HCT116 (cell line): ENCODE data around the gene HOXA2. TPM values are rescaled to one million over a fixed set of nuclear protein-coding genes. Genes with fewer than 3 reads are reported as not detected.

Experiments used
- ATAC-seq: fragments of 200-7000 bp; cut with Tn5 transposase; 2 replicates; pipeline ENCODE4 v1.9.1; 2020; ENCODE audit warnings: mild to moderate bottlenecking, moderate library complexity
- BruUV-seq: library from RNA; stranded (reverse); fragments of 400-500 nt; replicated peaks from 2 replicates; lab custom pipeline; 2021; lab: Mats Ljungman, UMichigan
- CTCF ChIA-PET: fragments of 300-600 bp; sonication (Branson Sonifier 250); formaldehyde crosslinking; loops from one replicate; lab custom pipeline; 2021; ENCODE audit warnings: antibody characterized with exemption; lab: Charles Lee
- POLR2A ChIA-PET: fragments of 300-600, 350-600 bp; sonication (Branson Sonifier 250); formaldehyde crosslinking; loops from one replicate; lab custom pipeline; 2021; ENCODE audit warnings: antibody characterized with exemption; lab: Charles Lee
- RAD21 ChIA-PET, 2 experiments: fragments of 300-600 bp; sonication (Branson Sonifier 250); formaldehyde crosslinking; loops; one replicate each; lab custom pipeline; 2023; ENCODE audit warnings: low total read pairs in 2 of 2; ENCODE audit not compliant: uncharacterized antibody in 2 of 2, unreplicated experiment in 2 of 2, low non-redundant PET in 1 of 2; lab: Charles Lee
- DNase-seq: peaks from one replicate; pipeline ENCODE4 v3.0.0-alpha.2; 2010; ENCODE audit warnings: low read depth, low spot score
- H2AFZ ChIP-seq: fragments of 200-600 bp; shearing (Covaris generic), sonication (generic); 2 replicates; pipeline ENCODE4 v1.6.1; 2017; ENCODE audit warnings: low read depth, mixed run types, mixed read lengths, antibody characterized with exemption, low read length; ENCODE audit not compliant: poor library complexity, severe bottlenecking
- H3K27ac ChIP-seq: 2 replicates; pipeline ENCODE4 v1.5.1; 2012; ENCODE audit warnings: low read depth, low read length
- H3K27me3 ChIP-seq: fragments of 200-600 bp; sonication (generic); 2 replicates; pipeline ENCODE4 v1.6.1; 2016; ENCODE audit warnings: mixed run types, low read length, mixed read lengths; ENCODE audit not compliant: insufficient read depth
- H3K36me3 ChIP-seq, 2 experiments: fragments of 200-500 bp in 1 of 2; fragments of 200-600 bp in 1 of 2; sonication (Bioruptor generic) in 1 of 2; sonication (generic) in 1 of 2; 2 replicates each; pipeline versions ENCODE4 v1.5.1 to v1.6.1; 2014 to 2016; ENCODE audit warnings: low read length in 2 of 2, inconsistent platforms in 1 of 2, mixed read lengths in 1 of 2, mixed run types in 1 of 2; ENCODE audit not compliant: insufficient read depth in 2 of 2, control insufficient read depth in 1 of 2
- H3K4me1 ChIP-seq, 2 experiments: fragments of 200-600 bp in 1 of 2; sonication (generic) in 1 of 2; 2 replicates each; pipeline versions ENCODE4 v1.5.1 to v1.6.1; 2012 to 2017; ENCODE audit warnings: low read length in 2 of 2, inconsistent platforms in 1 of 2, mild to moderate bottlenecking in 1 of 2, mixed read lengths in 1 of 2, mixed run types in 1 of 2, moderate library complexity in 1 of 2; ENCODE audit not compliant: insufficient read depth in 2 of 2, control insufficient read depth in 1 of 2
- H3K4me2 ChIP-seq: fragments of 200-600 bp; sonication (generic); 2 replicates; pipeline ENCODE4 v1.6.1; 2017; ENCODE audit warnings: mixed run types, low read length, mixed read lengths
- H3K4me3 ChIP-seq, 2 experiments: fragments of 200-600 bp in 1 of 2; sonication (generic) in 1 of 2; replicated peaks in 1 of 2; 2 replicates each; pipeline ENCODE4 v1.5.1; 2011 to 2016; ENCODE audit warnings: low read length in 2 of 2, control low read depth in 1 of 2, low read depth in 1 of 2, mild to moderate bottlenecking in 1 of 2, mixed read lengths in 1 of 2, mixed run types in 1 of 2
- H3K79me2 ChIP-seq: fragments of 200-600 bp; sonication (generic); 2 replicates; pipeline ENCODE4 v1.6.1; 2017; ENCODE audit warnings: mild to moderate bottlenecking, mixed run types, low read length, moderate library complexity, mixed read lengths; ENCODE audit not compliant: insufficient read depth
- H3K9ac ChIP-seq: fragments of 200-600 bp; sonication (generic); 2 replicates; pipeline ENCODE4 v1.6.1; 2016; ENCODE audit warnings: low read length, mixed read lengths
- H3K9me2 ChIP-seq: fragments of 200-600 bp; sonication (generic), shearing (Covaris generic); 2 replicates; pipeline ENCODE4 v1.6.1; 2017; ENCODE audit warnings: mixed run types, mild to moderate bottlenecking, moderate library complexity; ENCODE audit not compliant: insufficient read depth
- H3K9me3 ChIP-seq, 2 experiments: fragments of 200-500 bp in 1 of 2; fragments of 200-600 bp in 1 of 2; sonication (Bioruptor generic) in 1 of 2; sonication (generic) in 1 of 2; 2 replicates each; pipeline ENCODE4 v1.6.1; 2014 to 2017; ENCODE audit warnings: low read length in 2 of 2, mixed read lengths in 2 of 2, inconsistent platforms in 1 of 2, low read depth in 1 of 2, mild to moderate bottlenecking in 1 of 2, mixed run types in 1 of 2, moderate library complexity in 1 of 2; ENCODE audit not compliant: control insufficient read depth in 1 of 2, insufficient read depth in 1 of 2
- H4K20me1 ChIP-seq: fragments of 200-600 bp; sonication (generic), shearing (Covaris generic); 2 replicates; pipeline ENCODE4 v1.6.1; 2017; ENCODE audit warnings: mixed run types, mild to moderate bottlenecking, moderate library complexity; ENCODE audit not compliant: insufficient read depth
- ATF3 ChIP-seq: IDR thresholded peaks from 2 replicates; pipeline ENCODE4 v1.6.1; 2012
- EGR1 ChIP-seq: IDR thresholded peaks from 2 replicates; pipeline ENCODE4 v1.6.1; 2012; ENCODE audit warnings: low read depth
- ELF1 ChIP-seq: IDR thresholded peaks from 2 replicates; pipeline ENCODE4 v1.6.1; 2012; ENCODE audit warnings: low read depth, borderline replicate concordance
- FOSL1 ChIP-seq: IDR thresholded peaks from 2 replicates; pipeline ENCODE4 v1.6.1; 2012; ENCODE audit warnings: low read depth
- POLR2A ChIP-seq: IDR thresholded peaks from 2 replicates; pipeline ENCODE4 v1.7.0; 2011; ENCODE audit warnings: borderline replicate concordance; ENCODE audit not compliant: insufficient read depth, insufficient read length; ENCODE audit errors: extremely low read depth
- RAD21 ChIP-seq: IDR thresholded peaks from 2 replicates; pipeline ENCODE4 v1.6.1; 2012; ENCODE audit warnings: low read depth, mild to moderate bottlenecking
- REST ChIP-seq: IDR thresholded peaks from 2 replicates; pipeline ENCODE4 v1.6.1; 2012; ENCODE audit warnings: low read depth
- SIN3A ChIP-seq: IDR thresholded peaks from 2 replicates; pipeline ENCODE4 v1.6.1; 2012; ENCODE audit warnings: low read depth
- SP1 ChIP-seq: IDR thresholded peaks from 2 replicates; pipeline ENCODE4 v1.6.1; 2012; ENCODE audit warnings: low read depth
- SRF ChIP-seq: IDR thresholded peaks from 2 replicates; pipeline ENCODE4 v1.6.1; 2012; ENCODE audit warnings: low read depth
- YY1 ChIP-seq: IDR thresholded peaks from 2 replicates; pipeline ENCODE4 v1.6.1; 2011; ENCODE audit warnings: low read length, low read depth, moderate library complexity, mild to moderate bottlenecking; ENCODE audit not compliant: insufficient replicate concordance; ENCODE audit errors: extremely low read depth
- ZBTB33 ChIP-seq: IDR thresholded peaks from 2 replicates; pipeline ENCODE4 v1.6.1; 2011; ENCODE audit warnings: mild to moderate bottlenecking, low read length, moderate library complexity; ENCODE audit not compliant: insufficient replicate concordance; ENCODE audit errors: extremely low read depth
- ZNF274 ChIP-seq: fragments of 200-500 bp; sonication (Bioruptor generic); IDR thresholded peaks from 2 replicates; pipeline ENCODE4 v1.6.1; 2014; ENCODE audit warnings: mild to moderate bottlenecking, low read depth, low read length, inconsistent platforms
- intact Hi-C: fragments of 100-400 bp; cut with micrococcal nuclease; formaldehyde crosslinking; loops from 2 replicates; pipeline ENCODE4 v1.10.0; 2022
- total RNA-seq: library from RNA; stranded (reverse); gene quantifications from one replicate; pipeline ENCODE4 v1.2.1, GENCODE V29; 2021; ENCODE audit not compliant: unreplicated experiment

The HOXA2 gene
- total RNA-seq, 1 experiment from 2014 or later = 0.57 TPM

- H3K9ac ChIP-seq = no peak overlapping the region
These were observed 2.8 kb downstream of the HOXA2 start for GRCh38 chr7:27099453-27100370.

More at GRCh38 chr7:27099453-27100370, 2.8 kb downstream of the HOXA2 start:
- Histone ChIP-seq H3K4me1 (peaks cover 10 to 19% of the 10 kb centered on the region in 2 experiments; a peak in 3 of 4 replicates), H2AFZ (no peak overlapping the region), H3K9me3 (no peaks in the 10 kb centered on the region), H3K4me3 (no peak overlapping the region), H3K9me2 (no peaks in the 10 kb centered on the region), H3K79me2 (peaks cover 25% of the 10 kb centered on the region), H3K27me3 (no peaks in the 10 kb centered on the region), H3K27ac (no peak overlapping the region), H4K20me1 (no peaks in the 10 kb centered on the region), H3K36me3 (no peaks in the 10 kb centered on the region), H3K4me2 (no peak overlapping the region)
- ChIA-PET CTCF (no interaction called here), POLR2A (interaction anchor here (1.2 kb wide), 1 partner anchor 9 kb away, joined by 3 read pairs; no protein-coding TSS in a partner anchor), RAD21 (no interaction called here)
- intact Hi-C loops = no loop called here
- BruUV-seq = no TSS peak
- TF ChIP-seq FOSL1 = no peak
- no peak for TF ChIP-seq POLR2A
- TF ChIP-seq ATF3 = no peak
- TF ChIP-seq ELF1 = no peak
- TF ChIP-seq ZBTB33 = no peak
- no peak for TF ChIP-seq EGR1
- TF ChIP-seq RAD21 = no peak
- TF ChIP-seq SP1 = no peak
- no peak for TF ChIP-seq SIN3A
- no peak for TF ChIP-seq ZNF274
- no peak for TF ChIP-seq YY1
- TF ChIP-seq REST = no peak
- TF ChIP-seq SRF = no peak
- DNase-seq (no peak), ATAC-seq (no peak)
